ENCODE measurements around the gene DCC. TPM values are rescaled to one million over a fixed set of nuclear protein-coding genes. Genes with fewer than 3 reads are reported as not detected.

The DCC gene
- total RNA-seq, 1 donor from 2014 or later: 5.6 TPM

DNA sequence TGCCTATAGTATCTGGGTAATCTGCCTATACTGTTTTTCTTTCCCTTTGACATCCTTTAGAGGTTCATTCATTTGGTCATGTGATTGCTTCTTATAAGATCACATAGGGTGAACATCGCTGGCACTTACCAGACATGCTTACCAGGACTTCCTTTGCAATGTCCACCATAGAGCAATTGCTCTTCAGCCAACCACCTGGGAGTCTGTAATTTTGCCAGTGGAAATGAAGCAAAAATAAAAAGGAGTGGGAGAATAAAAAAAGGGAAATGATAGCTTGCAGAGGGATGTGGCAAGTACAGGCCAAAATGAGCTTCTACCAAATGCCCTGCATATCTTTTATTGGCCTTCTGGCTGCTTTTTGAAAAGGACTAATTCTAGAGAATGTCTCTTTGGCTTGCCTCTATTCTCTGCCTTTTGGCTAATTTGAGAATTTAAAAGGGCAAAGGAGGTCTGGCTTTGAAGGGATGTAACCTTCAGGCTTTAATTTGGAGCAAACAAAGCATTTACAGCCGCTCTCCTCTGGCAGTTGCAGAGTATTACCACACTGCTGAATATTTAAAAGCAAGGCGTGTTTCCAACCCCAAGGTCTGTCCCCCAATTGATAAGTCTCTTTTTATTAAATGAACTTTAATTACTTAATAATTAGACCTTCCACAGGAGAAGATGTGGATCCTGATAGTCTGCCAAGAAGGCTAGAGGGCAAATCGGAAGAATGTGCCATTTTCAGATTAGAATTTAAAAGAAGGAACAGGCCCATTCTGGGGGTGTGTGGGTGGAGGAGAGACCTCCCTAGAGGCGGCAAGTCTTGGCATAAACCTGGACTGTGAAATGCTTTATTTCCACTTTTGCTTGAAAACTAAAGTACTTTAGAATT, 557.9 kb downstream of the DCC start:
- H3K9me3 Mint-ChIP-seq (ENCODE audit: unreplicated experiment): no peaks in the 10 kb centered on the region
- H3K4me3 Mint-ChIP-seq (ENCODE audit: unreplicated experiment): no peak overlapping the region
- no peak overlapping the region for H3K27ac Mint-ChIP-seq (ENCODE audit: unreplicated experiment)
- TF ChIP-seq CTCF (IDR thresholded peaks at IDR 0.05; ENCODE audit: partially characterized antibody, unreplicated experiment): no peak
- H3K36me3 Mint-ChIP-seq (ENCODE audit: unreplicated experiment): no peaks in the 10 kb centered on the region
- H3K27me3 Mint-ChIP-seq (ENCODE audit: unreplicated experiment): no peaks in the 10 kb centered on the region
- DNase-seq: no peak
- no peaks in the 10 kb centered on the region for H3K4me1 Mint-ChIP-seq (ENCODE audit: low read depth, unreplicated experiment)

- no peaks in the 10 kb centered on the region for H3K36me3 Mint-ChIP-seq (ENCODE audit: unreplicated experiment)
- no peaks in the 10 kb centered on the region for H3K27me3 Mint-ChIP-seq (ENCODE audit: unreplicated experiment)
- no peaks in the 10 kb centered on the region for H3K4me1 Mint-ChIP-seq (ENCODE audit: low read depth, unreplicated experiment)
- no peak overlapping the region for H3K4me3 Mint-ChIP-seq (ENCODE audit: unreplicated experiment)
- DNase-seq: no peak
- TF ChIP-seq CTCF (IDR thresholded peaks at IDR 0.05; ENCODE audit: partially characterized antibody, unreplicated experiment): no peak
- no peaks in the 10 kb centered on the region for H3K9me3 Mint-ChIP-seq (ENCODE audit: unreplicated experiment)
- H3K27ac Mint-ChIP-seq (ENCODE audit: unreplicated experiment): no peak overlapping the region
Measured at GRCh38 chr18:52898485-52899058, 558.6 kb downstream of the DCC start.

DNA sequence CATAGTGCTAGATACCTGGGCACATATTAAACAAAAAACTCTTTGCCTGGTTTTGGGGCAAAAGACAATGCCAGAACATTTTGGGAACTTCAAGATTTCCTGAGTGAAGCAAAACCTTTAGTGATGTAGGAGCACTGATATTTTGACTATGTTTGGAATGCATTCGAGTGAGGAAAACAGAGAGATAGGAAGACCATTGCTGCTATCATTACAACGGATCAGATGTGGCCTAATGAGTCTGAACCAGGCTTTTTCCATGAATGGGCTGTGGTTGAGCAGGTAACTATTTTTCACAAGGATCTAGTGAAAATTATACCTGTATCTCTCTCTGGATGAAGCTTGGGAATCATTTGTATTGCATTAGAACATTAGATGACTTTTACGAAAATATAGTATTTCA, 562.2 kb downstream of the DCC start:
- H3K9me3 Mint-ChIP-seq (ENCODE audit: unreplicated experiment): no peaks in the 10 kb centered on the region
- H3K36me3 Mint-ChIP-seq (ENCODE audit: unreplicated experiment): no peaks in the 10 kb centered on the region
- no peaks in the 10 kb centered on the region for H3K4me1 Mint-ChIP-seq (ENCODE audit: low read depth, unreplicated experiment)
- no peaks in the 10 kb centered on the region for H3K27me3 Mint-ChIP-seq (ENCODE audit: unreplicated experiment)
- H3K27ac Mint-ChIP-seq (ENCODE audit: unreplicated experiment): no peak overlapping the region
- no peak for TF ChIP-seq CTCF (IDR thresholded peaks at IDR 0.05; ENCODE audit: partially characterized antibody, unreplicated experiment)
- DNase-seq: no peak
- no peak overlapping the region for H3K4me3 Mint-ChIP-seq (ENCODE audit: unreplicated experiment)

DNA sequence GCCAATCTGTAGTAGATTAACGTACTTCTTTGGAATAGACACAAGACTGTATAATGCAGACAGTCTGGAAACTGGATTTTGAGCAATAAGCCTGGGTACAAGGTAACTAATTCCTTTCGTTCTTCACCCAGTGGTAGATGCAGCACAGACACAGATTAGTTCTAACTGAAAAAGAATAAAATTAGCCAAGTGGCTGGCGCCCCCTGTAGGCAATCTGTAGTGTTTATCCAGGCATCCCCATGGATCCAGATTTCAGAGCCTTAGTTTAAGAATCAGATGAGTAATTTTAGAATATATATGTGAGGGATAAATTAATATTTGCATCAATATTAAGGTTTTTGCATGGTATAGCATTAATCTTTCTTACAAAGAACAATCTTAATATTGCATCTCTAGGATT, 563.9 kb downstream of the DCC start:
- Mint-ChIP-seq H3K9me3 (ENCODE audit: unreplicated experiment) (no peaks in the 10 kb centered on the region), H3K4me3 (ENCODE audit: unreplicated experiment) (no peak overlapping the region), H3K4me1 (ENCODE audit: low read depth, unreplicated experiment) (no peaks in the 10 kb centered on the region), H3K27me3 (ENCODE audit: unreplicated experiment) (no peaks in the 10 kb centered on the region), H3K36me3 (ENCODE audit: unreplicated experiment) (no peaks in the 10 kb centered on the region), H3K27ac (ENCODE audit: unreplicated experiment) (no peak overlapping the region)
- peak; percentile 91 for TF ChIP-seq CTCF (IDR thresholded peaks at IDR 0.05; ENCODE audit: partially characterized antibody, unreplicated experiment)
- DNase-seq: peak; percentile 73
